Kidney (tissue), 14 donors: ENCODE data around the gene ZNF518A. TPM values are rescaled to one million over a fixed set of nuclear protein-coding genes. Genes with fewer than 3 reads are reported as not detected.

Experiments used
- DNase-seq, 5 donors: peaks; one replicate each; pipeline ENCODE4 v3.0.0-alpha.2; 2013 to 2020
- FAIRE-seq: peaks from 2 replicates; lab custom pipeline; 2012; peaks lifted over from hg19 to GRCh38; lab: Jason Lieb, UNC
- H3K27ac ChIP-seq, 2 donors: one replicate each; pipeline ENCODE4 v1.7.0; 2013; ENCODE audit warnings: low read depth in 2 of 2, low read length in 2 of 2, inconsistent platforms in 1 of 2
- H3K27me3 ChIP-seq: one replicate; pipeline ENCODE4 v1.7.1; 2013; ENCODE audit warnings: low read length, inconsistent platforms; ENCODE audit not compliant: control insufficient read depth, insufficient read depth
- H3K36me3 ChIP-seq, 3 donors: one replicate each; pipeline versions ENCODE4 v1.7.0 to v1.7.1; 2013; ENCODE audit warnings: low read length in 3 of 3, control low read depth in 1 of 3, inconsistent platforms in 1 of 3; ENCODE audit not compliant: insufficient read depth in 3 of 3, control insufficient read depth in 2 of 3
- H3K4me1 ChIP-seq, 3 donors: one replicate each; pipeline versions ENCODE4 v1.7.0 to v1.7.1; 2013; ENCODE audit warnings: low read length in 3 of 3, inconsistent platforms in 1 of 3, low read depth in 1 of 3; ENCODE audit not compliant: control insufficient read depth in 2 of 3, insufficient read depth in 2 of 3
- H3K4me3 ChIP-seq, 3 donors: one replicate each; pipeline versions ENCODE4 v1.7.0 to v1.8.1; 2013; ENCODE audit warnings: low read length in 3 of 3, control low read depth in 1 of 3, inconsistent platforms in 1 of 3
- H3K9ac ChIP-seq, 3 donors: one replicate each; pipeline versions ENCODE4 v1.7.0 to v1.7.1; 2013; ENCODE audit warnings: low read length in 3 of 3, control low read depth in 1 of 3, inconsistent platforms in 1 of 3
- H3K9me3 ChIP-seq, 3 donors: one replicate each; pipeline versions ENCODE4 v1.7.0 to v1.7.1; 2013; ENCODE audit warnings: low read length in 3 of 3, control low read depth in 1 of 3, inconsistent platforms in 1 of 3; ENCODE audit not compliant: control insufficient read depth in 2 of 3, insufficient read depth in 1 of 3
- CTCF ChIP-seq: IDR thresholded peaks from 3 replicates; pipeline ENCODE4 v1.5.1; 2012; ENCODE audit warnings: mild to moderate bottlenecking, moderate library complexity, borderline replicate concordance; ENCODE audit not compliant: insufficient read depth; ENCODE audit errors: extremely low read depth
- intact Hi-C: fragments of 100-400 bp; cut with DNase I; formaldehyde crosslinking; loops from one replicate; pipeline ENCODE4 v1.11.1; 2022
- polyA plus RNA-seq: library from polyadenylated mRNA; stranded (reverse); fragments of 350-450 nt; fragmentation: Illumina TruSeq; extraction: RNeasy Lipid Tissue Mini Kit (QIAGEN cat#74804); gene quantifications from one replicate; pipeline ENCODE4 v1.2.3, GENCODE V29; 2014; ENCODE audit warnings: low read depth, low replicate concordance; ENCODE audit not compliant: insufficient read depth
- total RNA-seq: library from RNA; stranded (reverse); fragmentation: NEBNext Ultra II Directional; extraction: Animal tissue kit (Norgen Biotek cat#: 25700); gene quantifications from one replicate; pipeline ENCODE4 v1.2.1, GENCODE V29; 2021
- donor health status: control.
- donor health status: control.
- donor health status: control.
- donor health status: control.
- donor health status: control.
- donor health status: DM: yes; HTN: yes; CAD: no.
- donor health status: Normal renal cell carcinoma (clear cell type).

ZNF518A gene
- total and polyA plus RNA-seq, 2 donors from 2014 or later, result 4.8 to 29.4 TPM

- H3K27me3 ChIP-seq, result peaks cover 5% of the 10 kb centered on the region
- TF ChIP-seq CTCF, result no peak
- H3K9ac ChIP-seq, result no peak overlapping the region
Observed at GRCh38 chr10:96096958-96097357, 33.1 kb upstream of the ZNF518A start.

GRCh38 chr10:96097865-96098264 lies 32.2 kb upstream of the ZNF518A start:
- H3K4me3 ChIP-seq, result no peak overlapping the region
- no peak overlapping the region for H3K9ac ChIP-seq
- TF ChIP-seq CTCF, result no peak
- no peaks in the 10 kb centered on the region for H3K4me1 ChIP-seq
- H3K27ac ChIP-seq, result no peak overlapping the region
- FAIRE-seq, result no peak
- intact Hi-C loops, result no loop called here
- H3K36me3 ChIP-seq, result no peaks in the 10 kb centered on the region
- no peak for DNase-seq
- no peaks in the 10 kb centered on the region for H3K9me3 ChIP-seq
- peaks cover 5% of the 10 kb centered on the region for H3K27me3 ChIP-seq

More at GRCh38 chr10:96096958-96097357, 33.1 kb upstream of the ZNF518A start:
- Histone ChIP-seq H3K4me1 (no peaks in the 10 kb centered on the region), H3K36me3 (no peaks in the 10 kb centered on the region), H3K27ac (no peak overlapping the region), H3K9me3 (no peaks in the 10 kb centered on the region), H3K4me3 (no peak overlapping the region)
- intact Hi-C loops, result no loop called here
- DNase-seq (no peak), FAIRE-seq (no peak)

GRCh38 chr10:96107623-96108038 lies 22.5 kb upstream of the ZNF518A start:
- H3K9me3 ChIP-seq, result no peaks in the 10 kb centered on the region
- H3K27ac ChIP-seq, result no peak overlapping the region
- FAIRE-seq (no peak), DNase-seq (no peak)
- no peak overlapping the region for H3K4me3 ChIP-seq
- intact Hi-C loops, result no loop called here
- H3K27me3 ChIP-seq, result peaks cover 5% of the 10 kb centered on the region
- H3K4me1 ChIP-seq, result no peaks in the 10 kb centered on the region
- no peaks in the 10 kb centered on the region for H3K36me3 ChIP-seq
- H3K9ac ChIP-seq, result no peak overlapping the region
- TF ChIP-seq CTCF, result no peak

GRCh38 chr10:96112531-96112930 lies 17.6 kb upstream of the ZNF518A start:
- no peaks in the 10 kb centered on the region for H3K36me3 ChIP-seq
- no peak overlapping the region for H3K27ac ChIP-seq
- no peaks in the 10 kb centered on the region for H3K4me1 ChIP-seq
- H3K9ac ChIP-seq, result no peak overlapping the region
- intact Hi-C loops, result no loop called here
- FAIRE-seq, result no peak
- no peaks in the 10 kb centered on the region for H3K9me3 ChIP-seq
- DNase-seq, result no peak
- no peak for TF ChIP-seq CTCF
- no peak overlapping the region for H3K4me3 ChIP-seq
- peaks cover 5% of the 10 kb centered on the region for H3K27me3 ChIP-seq
